HG03135 (cell line): ENCODE measurements around the gene PRMT7.

ENCODE experiments used
- ATAC-seq: cut with Tn5 transposase; IDR thresholded peaks from one replicate; pipeline ENCODE4 v1.9.1; 2021; ENCODE audit warnings: mild to moderate bottlenecking, moderate library complexity; ENCODE audit not compliant: unreplicated experiment

PRMT7 gene

DNA sequence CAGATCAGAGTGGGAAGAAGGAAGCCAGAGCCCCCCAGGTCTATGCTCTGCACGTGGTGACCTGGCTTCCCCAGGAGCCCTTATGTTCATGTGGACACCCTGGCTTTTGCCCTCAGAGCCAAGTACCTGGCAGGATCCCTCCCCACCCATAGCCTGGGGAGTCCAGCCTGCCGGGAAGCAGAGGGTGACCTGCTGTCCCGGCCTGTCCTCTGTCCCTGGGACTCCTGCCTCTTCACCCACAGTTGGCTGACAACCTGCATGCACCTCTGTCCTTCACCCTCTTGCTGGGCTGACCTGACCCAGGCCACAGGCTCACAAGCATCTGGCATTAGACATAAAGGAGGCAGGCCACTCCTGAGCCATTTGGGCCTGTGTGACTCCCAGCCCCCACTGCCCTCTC lies 77.3 kb downstream of the PRMT7 start:
- no peak for ATAC-seq

- ATAC-seq: no peak
Measured at GRCh38 chr16:68389006-68389405, 78.2 kb downstream of the PRMT7 start.

DNA sequence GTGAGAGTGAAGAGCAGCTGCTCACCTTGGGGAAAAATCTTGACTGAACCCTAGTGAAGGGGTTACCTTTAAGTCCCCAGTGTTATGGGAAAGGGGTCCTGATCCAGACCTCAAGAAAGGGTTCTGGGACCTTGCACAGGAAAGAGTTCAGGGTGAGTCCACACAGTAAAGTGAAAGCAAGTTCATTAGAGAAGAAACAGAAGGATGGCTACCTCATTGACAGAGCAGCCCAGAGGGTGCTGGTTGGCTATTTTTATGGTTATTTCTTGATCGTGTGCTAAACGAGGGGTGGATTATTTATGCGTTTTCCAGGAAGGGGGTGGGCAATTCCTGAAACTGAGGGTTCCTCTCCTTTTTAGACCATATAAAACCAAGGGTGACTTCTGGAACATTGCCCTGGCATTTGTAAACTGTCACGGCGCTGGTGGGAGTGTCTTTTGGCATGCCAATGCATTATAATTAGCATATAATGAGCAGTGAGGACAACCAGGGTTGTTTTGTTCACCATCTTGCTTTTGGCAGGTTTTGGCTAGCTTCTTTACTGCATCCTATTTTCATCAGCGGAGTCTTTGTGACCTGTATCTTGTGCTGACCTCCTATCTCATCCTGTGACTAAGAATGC lies 79.0 kb downstream of the PRMT7 start:
- ATAC-seq: no peak

DNA sequence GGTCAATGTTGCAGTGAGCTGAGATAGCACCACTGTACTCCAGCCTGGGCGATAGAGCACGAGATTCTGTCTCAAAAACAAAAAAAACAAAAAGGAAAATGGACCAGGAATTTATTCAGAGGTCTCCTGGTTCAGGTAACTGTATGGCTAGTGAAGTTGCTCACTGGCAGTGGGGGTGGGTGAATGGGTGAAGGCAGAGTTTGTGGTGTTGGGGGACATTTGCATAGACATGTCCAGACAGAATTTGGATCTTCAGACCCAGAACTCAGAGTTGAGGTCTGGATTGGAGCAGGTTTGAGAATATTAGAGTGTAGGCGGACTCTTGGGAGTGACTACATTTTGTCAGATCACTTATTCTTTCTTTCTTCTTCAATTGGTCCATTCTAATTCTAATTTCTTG lies 82.5 kb downstream of the PRMT7 start:
- ATAC-seq: no peak

GRCh38 chr16:68395167-68395786 lies 84.5 kb downstream of the PRMT7 start:
- no peak for ATAC-seq

DNA sequence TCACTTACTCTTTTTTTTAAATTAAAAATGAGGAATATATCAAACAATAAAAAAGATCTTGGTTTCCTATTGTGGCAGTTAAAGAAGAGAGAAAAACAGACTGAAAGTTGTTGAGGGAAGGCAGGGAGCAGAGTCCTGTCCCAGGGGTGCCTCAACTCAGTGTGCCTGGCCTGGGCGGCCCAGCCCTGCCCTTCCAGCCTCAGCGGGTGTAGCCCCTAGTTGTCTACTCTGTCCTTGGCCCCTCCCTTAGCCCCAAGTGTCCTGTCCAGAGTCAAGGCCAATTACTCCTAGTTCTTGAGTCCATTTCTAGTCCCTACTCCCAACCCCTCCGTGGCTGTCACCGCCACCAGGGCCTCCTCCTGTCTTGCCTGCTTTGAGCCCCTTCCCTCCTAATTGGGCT lies 85.0 kb downstream of the PRMT7 start:
- ATAC-seq: no peak

DNA sequence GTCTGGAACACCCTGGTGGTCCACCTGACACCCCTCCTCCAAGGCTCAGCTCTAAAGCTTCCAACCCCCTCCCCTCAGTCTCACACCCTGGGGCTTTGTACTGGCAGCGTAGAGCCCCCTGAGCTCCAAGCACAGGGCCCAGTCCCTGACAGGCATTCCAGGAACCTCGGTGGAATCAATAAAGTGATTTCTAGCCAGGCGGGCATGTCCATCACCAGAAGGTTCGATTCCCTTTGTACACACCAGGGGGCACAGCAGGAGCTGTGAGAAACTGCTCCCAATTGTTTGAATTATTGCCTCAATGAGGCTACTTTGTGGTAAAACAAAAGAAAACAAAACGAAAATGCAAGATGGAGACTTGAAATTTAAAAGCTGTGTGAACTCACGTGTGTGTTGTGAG lies 85.7 kb downstream of the PRMT7 start:
- ATAC-seq: no peak

GRCh38 chr16:68397710-68398201 lies 86.9 kb downstream of the PRMT7 start:
- no peak for ATAC-seq

GRCh38 chr16:68399456-68399855 lies 88.6 kb downstream of the PRMT7 start:
- ATAC-seq: no peak

GRCh38 chr16:68400083-68400923 lies 89.5 kb downstream of the PRMT7 start:
- no peak for ATAC-seq

DNA sequence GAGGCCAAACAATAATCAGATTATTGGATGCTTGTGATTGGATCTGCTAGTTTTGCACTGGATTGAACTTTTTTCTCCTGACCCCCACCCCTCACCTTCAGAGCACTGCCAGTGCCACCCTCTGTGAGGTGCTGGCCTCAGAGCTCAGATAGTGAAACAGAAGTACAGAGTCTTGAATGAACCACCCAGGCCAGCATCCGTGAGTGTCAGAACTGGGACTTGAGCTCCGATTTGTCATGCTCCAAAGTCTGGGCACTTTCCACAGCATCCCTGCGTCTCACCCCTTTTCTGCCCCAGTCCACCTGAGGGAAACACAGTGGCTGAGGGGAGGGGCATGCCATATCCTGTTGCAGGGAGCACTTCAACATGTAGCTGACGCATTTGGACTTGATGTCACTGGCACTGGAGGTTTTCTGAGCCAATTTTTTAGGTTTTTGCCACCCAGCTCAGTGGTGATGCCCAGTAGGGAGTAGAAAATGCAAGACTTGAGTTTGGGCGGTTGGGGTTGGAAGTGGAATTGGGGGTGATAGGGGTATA lies 90.2 kb downstream of the PRMT7 start:
- no peak for ATAC-seq

DNA sequence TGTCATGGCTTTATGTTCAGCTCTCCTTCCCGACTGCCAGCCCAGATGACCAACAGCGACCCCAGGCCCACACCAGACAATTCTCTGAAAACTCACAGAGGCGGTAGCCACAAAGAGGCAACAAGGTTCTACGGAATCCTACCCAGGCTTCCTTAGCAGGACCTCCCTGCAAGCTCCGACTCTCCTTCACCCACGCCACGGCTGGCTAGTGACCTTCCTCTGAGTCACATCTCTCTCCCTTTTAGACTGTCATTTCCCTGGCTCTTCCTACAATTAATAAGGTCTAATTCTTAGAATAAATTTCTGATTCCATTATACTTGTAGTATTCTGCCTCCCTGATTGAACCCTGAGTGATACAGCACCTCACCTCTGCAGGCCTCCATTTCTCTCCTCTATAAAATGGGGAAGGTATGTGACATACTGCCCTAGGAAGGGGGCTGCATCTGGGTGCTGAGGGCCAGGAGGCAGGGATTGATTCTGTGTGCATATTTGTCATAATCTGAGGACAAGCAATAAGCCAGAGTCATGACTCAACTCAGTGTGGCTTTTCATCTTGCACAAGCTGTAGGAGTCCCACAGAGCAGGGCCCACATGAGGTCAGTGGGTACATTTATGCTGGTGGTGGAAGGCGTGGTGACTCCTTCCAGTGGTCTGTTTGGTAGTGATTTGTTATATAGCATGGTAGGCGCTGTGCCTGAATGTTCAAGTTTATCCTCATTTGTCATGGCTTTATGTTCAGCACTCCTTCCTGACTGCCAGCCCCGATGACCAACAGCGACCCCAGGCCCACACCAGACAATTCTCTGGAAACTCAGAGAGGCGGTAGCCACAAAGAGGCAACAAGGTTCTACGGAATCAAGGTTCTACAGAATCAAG lies 91.3 kb downstream of the PRMT7 start:
- no peak for ATAC-seq

DNA sequence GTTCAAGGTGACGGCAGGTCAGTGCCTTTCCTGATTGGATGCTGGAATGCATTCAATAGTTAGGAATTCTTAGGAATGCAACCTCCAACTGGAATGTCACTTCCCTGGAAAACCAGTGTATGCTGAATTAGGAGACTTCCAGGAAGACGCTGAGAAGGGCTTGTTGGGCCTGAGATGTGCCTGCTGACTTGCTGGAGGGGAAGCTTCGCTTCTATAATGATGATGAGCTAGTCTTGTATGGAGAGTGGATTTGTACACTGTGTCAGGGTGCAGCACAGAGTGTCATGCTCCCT lies 91.9 kb downstream of the PRMT7 start:
- no peak for ATAC-seq

DNA sequence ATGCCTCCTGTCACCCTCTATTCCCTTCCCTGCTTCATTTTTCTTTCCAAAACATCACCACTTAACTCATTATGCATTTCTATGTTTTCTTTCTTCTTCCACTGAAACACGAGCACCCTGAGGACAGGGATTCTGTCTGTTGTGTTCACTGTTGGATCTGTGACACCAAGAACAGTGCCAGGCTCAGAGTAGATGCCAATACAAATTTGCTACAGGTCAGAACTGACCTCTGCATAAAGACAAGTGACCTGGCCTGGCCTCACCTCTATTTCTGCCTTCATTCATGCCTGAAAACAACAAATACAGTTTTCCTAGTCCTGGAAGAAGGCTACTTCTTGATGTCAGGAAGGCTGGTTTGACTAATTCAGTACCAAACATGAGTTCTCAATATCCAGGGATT lies 92.4 kb downstream of the PRMT7 start:
- no peak for ATAC-seq

DNA sequence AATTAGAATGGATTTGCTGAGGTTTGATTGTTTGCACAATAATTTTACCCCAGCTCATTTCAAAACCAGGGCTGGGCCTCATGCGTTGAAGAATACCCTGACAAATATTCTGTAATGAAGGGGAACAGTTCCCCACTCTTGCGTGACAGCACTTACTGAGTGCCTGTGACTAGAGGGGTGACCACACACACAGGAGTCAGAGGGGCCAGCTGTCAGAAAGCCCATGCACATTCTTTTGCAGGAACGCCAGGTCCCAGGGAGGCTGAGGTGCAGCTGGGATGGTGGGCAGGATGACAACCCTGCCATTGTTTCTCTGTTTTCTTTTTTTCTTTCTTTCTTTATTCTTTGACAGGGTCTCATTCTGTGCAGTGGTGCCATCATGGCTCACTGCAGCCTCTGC lies 92.9 kb downstream of the PRMT7 start:
- ATAC-seq: no peak

DNA sequence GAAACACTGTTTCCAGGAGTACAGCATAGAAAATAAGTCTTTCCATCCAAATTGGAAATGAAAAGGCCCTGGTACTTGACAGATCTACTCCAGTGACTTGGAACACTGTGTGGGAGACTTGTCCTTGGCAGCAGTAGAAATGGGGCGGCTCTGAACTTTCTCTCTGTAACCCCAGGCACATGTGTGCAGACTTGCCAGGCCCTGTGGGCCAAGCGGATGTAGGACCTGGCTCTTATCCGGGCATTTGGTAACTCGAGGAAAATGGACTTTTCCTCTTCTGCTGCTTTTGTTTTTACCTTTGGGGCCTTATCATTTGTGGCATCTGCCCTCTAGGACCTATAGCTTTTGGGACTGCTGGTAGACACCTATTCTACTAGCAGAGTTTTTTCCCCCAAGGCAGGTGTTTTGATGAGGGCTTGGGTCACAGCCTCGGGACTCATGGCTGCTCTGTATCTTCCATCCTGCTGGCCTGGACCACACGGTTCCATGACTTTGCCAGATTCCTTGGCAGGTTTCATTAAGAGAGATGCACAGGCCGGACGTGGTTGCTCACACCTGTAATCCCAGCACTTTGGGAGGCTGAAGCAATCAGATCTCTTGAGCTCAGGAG lies 94.0 kb downstream of the PRMT7 start:
- no peak for ATAC-seq

- no peak for ATAC-seq
Measured at GRCh38 chr16:68406458-68407152, 95.8 kb downstream of the PRMT7 start.
